Measurements from ENCODE around the gene NUP107.

NUP107 gene

DNA sequence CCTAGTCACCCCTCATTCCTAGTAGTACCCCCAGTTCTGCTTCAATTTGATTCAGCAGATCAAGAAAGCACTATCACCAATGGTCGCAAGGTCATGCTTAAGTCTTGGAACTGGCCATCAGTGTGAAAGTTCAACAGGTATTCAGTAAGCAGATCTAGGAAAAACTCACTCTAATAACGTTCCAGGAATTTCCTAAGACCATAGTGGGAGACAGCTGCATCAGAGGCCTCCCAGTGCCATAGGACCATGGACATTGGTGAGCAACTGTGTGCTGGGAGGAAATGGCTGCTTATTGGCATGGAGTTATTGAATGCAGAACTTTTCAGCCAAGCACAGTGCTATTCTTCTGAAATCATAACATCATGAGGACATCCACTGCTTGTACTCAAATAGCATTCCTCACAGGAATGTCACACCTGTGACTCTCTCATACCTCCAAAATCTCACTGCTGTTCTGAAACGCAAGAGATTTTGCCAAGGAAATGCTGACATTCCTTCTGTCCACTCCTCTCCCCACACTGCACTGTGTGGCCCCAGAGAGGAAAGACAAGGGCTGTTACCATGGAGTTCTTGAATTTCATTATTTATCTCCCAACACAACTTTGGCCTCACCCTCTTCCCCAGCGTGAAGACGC, 90.3 kb downstream of the NUP107 start:
- DNase-seq: no peak

DNA sequence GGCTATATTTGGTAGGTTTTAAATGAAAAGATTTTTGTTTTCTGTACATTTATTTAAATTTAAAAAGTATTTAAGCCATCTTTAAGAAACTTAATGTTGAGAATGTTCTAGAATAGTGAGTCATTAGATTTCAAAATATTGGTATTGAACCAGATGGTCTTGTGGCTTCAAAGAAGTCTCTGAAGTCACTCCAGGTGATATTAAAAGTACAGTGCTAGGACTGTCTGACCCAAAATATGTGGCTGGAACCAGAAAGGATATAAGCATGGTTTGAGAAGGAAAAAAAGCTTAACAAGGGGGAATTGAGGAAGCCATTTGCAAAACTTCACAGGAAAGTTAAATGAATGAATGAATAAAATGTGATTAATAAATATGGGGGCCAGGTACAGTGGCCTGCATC, 92.5 kb downstream of the NUP107 start:
- no peak for DNase-seq

DNA sequence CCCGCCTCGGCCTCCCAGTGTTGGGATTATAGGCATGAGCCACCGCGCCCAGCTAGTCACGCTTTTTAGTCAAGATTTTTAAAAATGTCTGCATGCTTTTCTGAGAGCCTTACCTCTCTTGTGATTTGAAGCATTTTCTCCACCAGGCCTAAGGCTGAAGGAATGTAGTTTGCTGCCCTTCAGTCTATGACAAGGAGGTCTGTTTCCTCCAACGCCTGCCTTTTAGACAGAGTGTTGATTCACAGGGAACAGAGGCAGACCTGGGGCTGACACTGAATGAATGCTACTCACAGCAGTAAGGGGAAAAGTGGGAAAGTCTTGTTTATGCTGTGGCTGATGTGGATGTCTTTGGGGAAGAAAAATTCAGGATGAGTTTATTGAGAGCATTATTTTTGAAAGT, 94.0 kb downstream of the NUP107 start:
- no peak for DNase-seq

DNA sequence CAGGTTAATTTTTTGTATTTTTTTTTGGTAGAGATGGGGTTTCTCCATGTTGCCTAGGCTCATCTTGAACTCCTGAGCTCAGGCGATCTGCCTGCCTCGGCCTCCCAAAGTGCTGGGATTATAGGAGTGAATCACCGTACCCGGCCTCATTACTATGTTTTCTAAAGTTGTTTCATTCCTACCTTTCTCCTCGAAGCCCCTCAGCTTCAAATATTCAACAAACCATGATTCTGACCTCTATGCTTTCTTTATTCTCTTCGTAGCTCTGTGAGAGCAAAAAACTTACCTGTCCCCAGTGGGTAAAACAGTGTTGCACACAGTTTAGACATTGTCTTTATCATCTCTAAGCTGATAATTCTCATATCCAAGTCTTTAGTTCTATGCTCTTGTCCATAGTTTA, 95.0 kb downstream of the NUP107 start:
- no peak for DNase-seq

DNA sequence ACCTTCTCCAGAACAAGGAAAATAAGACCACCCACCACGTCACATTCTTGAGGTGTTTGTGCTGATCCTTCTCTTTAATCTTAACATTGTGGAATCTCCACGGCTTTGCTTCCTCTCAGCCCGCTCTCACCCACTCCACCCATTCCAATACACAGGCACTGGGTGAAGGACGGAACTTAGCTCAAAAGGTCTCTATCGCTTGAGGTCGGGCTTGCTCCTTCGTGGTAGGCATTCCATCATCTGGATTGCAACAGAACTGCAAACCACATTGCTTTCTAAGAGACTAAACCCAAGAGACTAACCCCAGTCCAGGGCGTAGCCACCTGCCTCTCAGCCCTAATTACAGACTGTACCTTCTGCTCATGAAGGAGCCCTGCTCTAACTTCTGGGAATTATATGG, 97.2 kb downstream of the NUP107 start:
- DNase-seq: no peak

DNA sequence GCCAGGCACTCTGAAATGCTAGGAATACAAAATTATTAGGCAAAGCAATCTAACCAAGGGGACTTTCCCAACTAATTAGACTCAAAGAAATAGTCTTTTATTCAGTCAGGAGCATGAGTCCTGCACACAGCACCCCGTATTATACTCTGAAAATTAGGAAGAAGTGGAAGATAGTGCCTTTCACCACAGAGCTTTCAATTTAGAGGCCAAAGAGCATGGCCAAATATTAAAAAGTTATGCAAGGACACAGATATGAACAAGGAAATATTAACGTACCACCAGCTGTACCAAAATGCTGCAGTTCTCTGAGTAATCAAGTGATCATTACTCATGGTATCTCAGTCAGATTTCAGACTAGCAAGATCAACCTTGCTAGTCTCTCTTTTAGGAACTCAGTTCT, 98.6 kb downstream of the NUP107 start:
- DNase-seq: no peak

DNA sequence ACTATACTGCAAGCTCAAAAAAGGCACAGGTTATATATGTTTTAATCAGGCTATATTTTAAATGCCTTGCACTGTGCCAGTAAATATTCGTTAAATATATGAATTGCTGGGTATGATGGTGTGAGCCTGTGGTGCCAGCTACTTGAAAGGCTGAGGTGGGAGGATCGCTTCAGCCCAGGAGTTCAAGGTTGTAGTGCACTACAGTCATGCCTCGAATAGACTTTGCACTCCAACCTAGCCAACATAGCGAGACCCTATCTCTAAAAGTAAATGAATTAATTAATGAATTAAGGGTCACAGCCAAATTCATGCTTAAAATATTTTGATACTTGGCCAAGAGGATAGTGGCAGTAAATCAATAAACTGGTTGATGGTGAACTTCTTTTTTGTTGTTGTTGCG, 99.0 kb downstream of the NUP107 start:
- no peak for DNase-seq

DNA sequence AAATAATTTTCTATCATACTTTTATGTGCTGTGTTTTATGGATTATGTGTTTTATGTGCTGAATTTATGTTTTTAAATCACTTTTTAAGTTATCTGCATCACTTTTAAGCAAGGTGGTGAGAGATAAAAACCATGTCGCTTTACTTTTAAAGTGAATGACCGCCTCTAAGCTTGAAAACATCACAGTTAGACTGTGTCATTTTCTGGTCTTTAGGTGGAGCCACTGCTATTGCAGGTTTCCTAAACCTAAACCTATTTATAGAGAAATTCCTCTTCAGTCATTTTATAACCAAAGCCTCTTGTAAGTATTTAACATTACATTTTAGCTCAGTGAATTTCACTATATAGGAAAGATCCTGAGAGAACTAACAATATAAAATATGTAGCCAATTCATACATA, 100.2 kb downstream of the NUP107 start:
- no peak for DNase-seq

DNA sequence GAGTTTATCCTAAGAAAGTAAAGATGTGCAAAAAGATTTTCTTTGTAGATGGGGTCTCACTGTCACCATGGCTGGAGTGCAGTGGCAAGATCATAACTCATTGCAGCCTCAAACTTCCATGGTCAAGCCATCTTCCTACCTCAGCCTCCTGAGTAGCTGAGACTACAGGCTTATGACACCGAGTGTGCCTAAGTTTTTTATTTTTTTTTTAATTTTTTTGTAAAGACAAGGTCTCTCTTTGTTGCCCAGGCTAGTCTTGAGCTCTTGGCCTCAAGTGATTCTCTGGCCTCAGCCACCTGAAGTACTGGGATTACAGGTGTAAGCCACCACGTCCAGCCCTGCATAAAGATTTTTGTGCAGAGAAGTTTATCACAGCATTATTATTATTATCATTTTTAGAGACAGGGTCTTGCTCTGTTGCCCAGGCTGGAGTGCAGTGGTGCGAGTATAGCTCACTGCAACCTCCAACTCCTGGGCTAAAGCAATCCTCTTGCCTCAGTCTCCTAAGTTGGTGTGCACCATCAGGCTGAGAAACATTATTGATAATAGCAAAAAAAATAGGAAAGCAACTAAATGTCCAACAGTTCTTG, 101.9 kb downstream of the NUP107 start:
- DNase-seq: no peak

DNA sequence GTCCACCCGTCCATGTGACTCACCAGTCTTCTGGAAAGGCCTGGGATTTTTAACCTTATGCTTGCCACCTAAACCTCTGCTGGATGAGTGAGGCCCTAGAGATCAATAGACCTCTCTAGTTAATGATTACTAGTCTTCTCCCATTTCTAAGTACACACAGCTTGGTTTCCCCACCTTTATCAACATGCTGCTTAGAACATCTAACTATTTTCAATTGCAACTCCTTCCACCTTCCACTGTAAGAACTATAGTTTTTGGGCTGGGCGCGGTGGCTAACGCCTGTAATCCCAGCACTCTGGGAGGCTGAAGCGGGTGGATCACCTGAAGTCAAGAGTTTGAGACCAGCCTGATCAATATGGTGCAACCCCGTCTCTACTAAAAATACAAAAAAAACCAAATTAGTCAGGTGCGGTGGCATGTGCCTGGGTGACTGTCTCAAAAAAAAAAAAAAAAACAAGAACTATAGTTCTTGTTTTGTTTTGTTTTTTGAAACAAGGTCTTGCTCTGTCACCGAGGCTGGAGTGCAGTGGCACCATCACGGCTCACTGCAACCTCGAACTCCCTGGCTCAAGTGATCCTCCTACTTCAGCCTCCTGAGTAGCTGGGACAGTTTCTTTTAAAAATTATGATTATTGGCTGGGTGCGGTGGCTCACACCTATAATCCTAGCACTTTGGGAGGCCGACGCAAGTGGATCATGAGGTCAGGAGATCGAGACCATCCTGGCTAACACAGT, 102.5 kb downstream of the NUP107 start:
- no peak for DNase-seq

DNA sequence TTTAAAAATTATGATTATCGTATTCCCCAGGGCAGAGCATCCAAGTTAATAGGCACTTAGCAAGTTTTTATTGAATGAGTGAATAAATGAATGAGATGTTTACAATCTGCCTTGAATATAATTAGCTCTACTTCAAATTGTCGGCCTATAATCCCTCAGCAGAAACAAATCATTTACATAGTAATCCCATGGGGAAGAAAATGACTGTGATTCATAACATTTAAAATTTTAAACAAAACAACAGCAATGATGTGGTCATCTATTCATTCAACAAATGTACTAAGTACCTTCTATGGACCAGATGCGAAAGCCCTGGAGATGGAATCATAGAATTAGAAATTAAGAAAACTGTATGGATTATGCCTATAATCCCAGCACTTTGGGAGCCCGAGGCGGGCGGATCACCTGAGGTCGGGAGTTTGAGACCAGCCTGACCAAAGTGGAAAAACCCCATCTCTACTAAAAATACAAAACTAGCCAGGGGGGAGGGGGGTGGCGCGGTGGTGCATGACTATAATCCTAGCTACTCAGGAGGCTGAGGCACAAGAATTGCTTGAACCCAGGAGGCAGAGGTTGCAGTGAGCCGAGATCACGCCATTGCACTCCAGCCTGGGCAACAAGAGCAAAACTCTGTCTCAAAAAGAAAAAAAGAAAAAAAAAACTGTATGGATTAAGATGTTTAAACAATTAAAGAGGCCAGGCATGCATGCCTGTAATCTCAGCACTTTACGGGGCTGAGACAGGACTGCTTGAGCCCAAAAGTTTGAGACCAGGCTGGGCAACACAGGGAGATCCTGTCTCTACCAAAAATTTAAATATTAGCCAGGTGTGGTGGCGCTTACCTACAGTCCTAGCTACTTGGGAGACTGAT, 103.5 kb downstream of the NUP107 start:
- DNase-seq: no peak

DNA sequence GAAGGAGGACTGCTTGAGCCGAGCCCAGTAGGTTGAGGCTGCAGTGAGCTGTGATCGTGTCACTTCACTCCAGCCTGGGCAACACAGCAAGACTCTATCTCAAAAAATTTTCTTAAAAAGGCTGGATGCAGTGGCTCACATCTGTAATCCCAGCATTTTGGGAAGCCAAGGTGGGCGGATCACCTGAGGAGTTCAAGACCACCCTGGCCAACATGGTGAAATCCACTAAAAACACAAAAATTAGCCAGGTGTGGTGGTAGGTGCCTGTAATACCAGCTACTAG, 104.1 kb downstream of the NUP107 start:
- no peak for DNase-seq

DNA sequence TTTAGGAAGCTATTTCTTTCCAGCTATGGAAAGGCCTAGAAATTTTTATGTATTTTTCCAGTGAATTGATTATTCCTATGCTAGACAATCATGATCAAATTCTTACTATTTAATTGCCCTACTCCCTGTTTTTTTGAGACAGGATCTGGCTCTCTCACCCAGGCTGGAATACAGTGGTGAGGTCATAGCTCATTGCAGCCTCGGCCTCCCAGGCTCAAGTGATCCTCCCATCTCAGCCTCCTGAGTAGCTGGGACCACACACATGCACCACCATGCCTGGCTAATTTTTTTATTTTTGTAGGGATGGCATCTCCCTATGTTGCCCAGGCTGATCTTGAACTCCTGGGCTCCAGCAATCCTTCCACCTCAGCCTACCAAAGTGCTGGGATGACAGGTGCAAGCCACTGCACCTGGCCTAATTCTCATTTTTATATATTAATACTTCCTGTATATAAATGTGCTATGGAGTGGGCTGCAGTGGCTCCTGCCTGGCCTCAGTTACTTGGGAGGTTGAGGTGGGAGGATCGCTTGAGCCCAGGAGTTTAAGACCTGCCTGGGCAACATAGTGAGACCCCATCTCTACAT, 105.2 kb downstream of the NUP107 start:
- no peak for DNase-seq

DNA sequence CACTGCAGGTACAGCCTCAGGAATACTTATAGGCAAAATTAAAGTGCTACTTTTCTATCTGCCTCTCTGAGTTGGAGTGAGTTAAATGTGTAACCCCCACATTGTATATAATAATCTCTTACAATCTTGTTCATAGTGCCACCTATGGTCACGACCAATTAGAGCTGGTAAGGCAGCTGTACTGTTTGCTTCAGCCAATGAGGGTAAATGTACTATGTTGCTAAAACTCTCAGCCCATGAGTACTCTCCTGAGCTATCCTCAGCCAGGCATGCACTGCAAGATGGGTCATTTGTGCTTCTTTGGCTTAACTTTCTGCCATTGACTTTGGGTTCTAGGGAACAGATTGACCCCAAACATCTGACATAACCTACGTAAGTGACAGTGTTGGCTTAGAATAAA, 106.2 kb downstream of the NUP107 start:
- DNase-seq: no peak

DNA sequence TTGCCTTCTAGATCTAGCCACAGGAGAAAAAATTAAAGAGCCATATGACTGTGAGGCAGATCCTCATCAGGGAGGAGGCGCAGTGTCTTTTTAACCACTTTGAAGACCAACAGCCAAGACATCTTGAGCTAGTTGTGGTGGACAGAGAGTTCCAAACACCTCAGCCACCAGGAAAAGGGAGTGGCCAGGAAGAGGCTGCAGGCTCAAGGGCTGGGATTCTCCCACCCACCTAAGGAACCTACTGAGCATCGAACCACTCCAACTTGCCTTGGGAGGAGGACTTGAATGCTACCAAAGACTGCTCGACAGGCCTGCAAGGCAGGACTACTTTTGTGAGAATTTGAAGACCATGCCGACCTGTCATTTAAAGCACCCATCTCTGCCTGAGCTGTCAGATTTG, 106.7 kb downstream of the NUP107 start:
- DNase-seq: no peak

DNA sequence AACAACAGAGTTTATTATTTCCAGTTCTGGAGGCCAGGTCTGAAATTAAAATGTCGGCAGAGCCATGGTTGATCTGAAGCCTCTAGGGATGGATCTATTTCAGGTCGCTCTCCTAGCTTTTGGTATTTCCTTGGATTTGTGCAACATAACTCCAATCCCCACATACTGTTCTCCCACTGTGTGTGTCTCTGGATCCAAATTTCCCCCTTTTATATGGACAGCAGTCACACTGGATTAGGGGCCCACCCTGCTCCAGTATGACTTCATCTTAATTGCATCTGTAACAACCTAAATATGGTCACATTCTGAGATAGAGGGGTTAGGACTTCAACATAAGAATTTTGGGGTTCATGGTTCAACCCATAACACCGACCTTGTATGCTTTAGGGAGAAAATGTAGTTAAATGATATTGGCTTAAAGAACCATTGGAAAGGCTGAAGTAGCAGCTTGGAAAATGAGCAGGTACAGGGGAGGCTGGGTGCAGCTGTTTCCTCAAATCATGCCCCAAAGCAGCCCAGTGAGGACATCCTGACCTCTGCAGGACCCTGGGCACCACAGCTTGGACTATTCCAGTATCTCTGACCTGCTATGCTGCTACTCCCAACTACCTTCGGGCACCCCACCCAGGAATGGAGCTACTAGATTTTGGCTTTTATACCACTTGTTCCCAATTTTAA, 107.3 kb downstream of the NUP107 start:
- no peak for DNase-seq

DNA sequence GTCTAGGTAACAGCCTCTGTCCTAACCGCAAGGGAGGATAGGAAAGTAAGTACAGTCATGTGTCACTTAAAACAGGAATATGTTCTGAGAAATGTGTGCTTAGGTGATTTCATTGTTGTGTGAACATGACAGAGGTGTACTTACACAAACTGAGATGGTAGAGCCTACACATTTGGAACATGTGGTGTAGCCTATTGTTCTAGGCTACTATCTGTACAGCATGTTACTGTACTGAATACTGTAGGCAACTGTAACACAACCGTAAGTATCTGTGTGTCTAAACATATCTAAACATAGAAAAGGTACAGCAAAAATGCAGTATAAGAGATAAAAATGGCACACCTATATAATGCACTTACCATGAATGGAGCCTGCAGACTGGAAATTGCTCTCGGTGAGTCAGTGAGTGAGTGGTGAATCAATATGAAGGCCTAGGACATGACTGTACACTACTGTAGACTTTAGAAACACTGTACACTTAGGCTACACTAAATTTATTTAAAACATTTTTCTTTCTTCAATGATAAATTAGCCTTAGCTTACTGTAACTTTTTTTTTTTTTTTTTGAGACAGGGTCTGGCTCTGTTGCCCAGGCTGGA, 108.0 kb downstream of the NUP107 start:
- DNase-seq: no peak

All from NCI-H2081 treated with DMSO at 0.1 percent for 48 hours (cell line).